GM19025 (cell line): Measurements from ENCODE around the gene PCK1.

Experiments
- ATAC-seq: cut with Tn5 transposase; IDR thresholded peaks from one replicate; pipeline ENCODE4 v1.9.1; 2021; ENCODE audit warnings: mild to moderate bottlenecking, low read depth, moderate library complexity; ENCODE audit not compliant: unreplicated experiment

Gene PCK1

GRCh38 chr20:57574954-57575353 is 14.0 kb downstream of the PCK1 start:
- no peak for ATAC-seq

- ATAC-seq: no peak
Measured at GRCh38 chr20:57576002-57576401, 15.1 kb downstream of the PCK1 start.

- no peak for ATAC-seq
Measured at GRCh38 chr20:57576617-57577550, 16.0 kb downstream of the PCK1 start.

DNA sequence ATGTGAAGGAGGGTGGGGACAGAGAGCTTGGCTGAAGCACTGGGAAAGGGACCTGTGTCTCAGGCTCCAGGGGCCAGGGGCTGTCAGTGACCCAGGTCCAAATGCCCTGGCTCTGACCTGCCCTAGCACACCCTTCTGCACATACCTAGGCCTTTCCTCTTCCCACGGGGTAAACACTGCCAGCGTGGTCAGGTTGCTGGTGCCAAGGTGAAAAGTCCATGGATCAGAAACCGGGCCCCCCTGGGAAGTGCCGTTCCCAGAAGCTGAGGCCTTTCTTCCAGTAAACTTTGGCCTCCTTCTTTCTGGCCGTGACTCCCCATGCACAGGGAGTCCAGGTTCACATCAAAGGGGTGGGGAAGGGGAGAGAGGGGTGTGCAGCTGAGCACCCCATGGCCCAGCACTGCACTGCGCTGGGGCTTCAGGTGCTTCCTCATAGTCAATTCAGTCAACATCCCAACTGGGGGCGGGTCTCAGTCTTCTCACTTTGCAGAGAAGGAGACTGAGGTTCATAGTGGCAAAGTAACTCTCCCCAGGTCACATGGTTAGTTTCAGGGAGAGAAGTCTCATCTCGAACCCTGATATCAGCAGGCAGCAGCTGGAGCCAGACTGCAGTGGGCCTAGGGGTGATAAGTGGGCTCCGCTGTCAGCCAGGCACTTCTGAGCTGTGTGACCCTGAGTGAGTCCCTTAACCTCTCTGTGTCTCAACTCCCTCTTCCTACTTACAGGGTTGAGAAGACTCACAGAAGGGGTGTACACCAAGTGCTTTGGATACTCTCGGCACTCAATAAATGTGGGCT is 17.0 kb downstream of the PCK1 start:
- no peak for ATAC-seq

DNA sequence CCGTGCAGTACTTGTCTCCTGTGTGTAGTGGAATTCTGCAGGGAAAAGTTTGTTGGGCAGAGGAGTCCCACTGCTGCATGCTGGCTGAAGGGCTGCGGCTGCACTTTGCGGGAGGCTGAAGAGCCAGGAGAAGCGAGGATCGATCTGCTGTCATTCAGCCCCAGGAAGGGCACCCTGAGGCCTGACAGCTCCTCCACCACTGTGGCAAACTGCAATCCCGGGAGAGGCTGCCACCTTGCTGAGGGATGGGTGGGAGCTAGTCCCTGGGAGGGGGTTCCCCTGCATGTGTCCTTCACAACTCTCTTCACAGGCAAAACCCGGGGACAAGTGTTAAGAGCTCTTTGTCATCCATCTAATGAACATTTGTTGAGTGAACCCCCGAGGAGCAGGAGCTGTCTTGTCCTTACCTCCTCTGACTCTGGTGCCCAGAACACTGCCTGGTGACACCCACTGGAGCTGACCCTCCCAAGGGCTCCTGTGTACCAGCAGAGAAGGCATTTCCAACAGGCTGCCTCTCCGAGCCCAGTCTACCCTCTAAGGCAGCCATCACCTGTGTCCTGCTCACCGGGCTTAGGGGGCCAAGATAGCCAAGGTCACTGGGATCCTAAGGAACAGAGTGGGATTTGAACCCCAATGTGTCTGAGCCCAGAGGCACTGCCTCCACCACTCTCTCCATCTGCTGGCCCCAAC is 17.7 kb downstream of the PCK1 start:
- ATAC-seq: no peak

DNA sequence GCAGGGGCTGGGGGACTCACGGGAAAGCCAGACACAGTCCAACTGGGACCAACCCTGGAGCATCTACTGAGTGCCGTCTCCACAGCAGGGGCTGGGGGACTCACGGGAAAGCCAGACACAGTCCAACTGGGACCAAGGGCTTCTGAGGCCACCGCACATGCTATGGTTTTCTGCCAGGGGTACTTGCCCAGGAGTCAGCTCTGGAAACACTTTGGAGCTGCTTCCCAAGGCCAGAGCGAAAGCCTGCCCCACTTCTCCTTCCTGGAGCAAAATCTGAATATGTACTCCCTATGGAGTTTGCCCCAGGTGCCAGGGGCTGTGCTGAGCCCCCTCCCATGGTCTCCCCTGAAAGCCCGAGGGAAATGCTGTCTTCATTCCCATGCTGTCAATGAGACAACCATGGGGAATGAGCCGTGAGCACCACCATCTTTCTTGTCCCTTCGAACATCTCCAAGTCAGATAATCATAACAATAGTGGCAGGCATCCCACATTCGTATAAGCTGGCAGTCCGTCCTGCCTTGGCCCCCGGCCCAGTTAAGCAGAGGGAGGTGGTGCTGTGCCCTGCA is 18.5 kb downstream of the PCK1 start:
- ATAC-seq: no peak

DNA sequence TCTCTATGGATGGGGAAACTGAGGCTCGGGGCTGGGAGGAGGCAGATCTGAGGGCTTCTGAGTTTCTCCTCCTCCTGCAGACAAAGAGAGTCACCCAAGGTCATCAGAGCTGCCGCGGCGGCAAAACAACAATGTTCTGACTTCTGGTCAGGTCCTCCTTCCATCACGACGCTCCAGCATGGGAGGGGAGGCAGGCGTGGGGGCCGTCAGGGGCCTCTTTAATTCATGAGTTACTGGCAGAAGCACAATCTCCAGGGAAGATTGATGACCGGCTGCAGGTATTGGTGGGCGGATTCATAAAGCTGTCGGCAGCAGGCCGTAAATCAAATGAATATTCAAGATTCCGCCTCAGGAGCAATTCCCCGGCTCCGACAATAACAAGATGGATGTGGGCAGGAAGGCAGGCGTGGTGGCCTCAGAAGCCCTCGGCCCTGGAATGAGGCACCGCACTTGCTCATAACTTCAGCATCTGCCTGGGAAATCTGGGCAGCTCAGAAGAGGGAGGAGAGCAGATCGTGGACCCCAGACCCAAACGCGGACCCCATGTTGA is 19.1 kb downstream of the PCK1 start:
- ATAC-seq: no peak

GRCh38 chr20:57580478-57581201 is 19.7 kb downstream of the PCK1 start:
- ATAC-seq: no peak

DNA sequence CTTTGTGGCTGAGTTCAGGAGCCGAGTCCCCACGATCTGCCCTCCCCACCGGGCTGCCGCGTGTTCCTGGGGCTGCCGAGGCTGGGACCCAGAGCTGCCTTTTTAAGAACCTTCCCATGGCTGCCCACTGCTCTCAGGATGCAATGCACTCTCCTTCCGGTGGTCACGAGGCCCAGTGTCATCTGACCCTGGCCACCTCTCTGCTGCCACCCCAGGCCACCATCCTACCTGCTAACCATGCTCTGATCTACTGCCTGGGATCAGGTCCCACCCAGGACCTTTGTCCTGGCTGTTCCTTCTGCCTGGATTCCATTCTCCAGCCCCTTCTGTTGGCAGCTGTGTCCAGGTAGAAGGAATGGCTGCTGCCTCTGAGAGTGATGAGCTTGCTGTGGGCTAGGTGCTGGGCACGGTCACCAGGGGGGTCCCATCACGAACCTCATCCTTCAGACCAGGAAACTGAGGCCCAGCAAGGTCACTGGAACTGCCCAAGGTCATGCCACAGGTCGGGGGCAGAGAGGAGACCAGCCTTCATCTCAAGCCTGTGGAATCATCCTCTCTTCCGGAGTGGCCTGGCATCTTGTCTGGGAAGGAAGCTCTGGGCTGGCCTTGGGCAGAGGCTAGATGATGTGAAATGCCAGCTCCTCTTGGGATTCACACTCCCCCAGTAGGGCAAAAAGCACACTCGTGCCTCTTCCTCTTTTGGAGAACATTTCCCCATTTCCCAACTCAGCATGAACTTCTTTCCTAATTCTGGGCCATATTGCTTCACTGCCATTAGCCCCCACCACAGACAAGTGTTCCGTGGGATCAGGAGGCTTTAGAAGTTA is 20.5 kb downstream of the PCK1 start:
- no peak for ATAC-seq

- ATAC-seq: no peak
Measured at GRCh38 chr20:57582029-57582378, 21.1 kb downstream of the PCK1 start.

DNA sequence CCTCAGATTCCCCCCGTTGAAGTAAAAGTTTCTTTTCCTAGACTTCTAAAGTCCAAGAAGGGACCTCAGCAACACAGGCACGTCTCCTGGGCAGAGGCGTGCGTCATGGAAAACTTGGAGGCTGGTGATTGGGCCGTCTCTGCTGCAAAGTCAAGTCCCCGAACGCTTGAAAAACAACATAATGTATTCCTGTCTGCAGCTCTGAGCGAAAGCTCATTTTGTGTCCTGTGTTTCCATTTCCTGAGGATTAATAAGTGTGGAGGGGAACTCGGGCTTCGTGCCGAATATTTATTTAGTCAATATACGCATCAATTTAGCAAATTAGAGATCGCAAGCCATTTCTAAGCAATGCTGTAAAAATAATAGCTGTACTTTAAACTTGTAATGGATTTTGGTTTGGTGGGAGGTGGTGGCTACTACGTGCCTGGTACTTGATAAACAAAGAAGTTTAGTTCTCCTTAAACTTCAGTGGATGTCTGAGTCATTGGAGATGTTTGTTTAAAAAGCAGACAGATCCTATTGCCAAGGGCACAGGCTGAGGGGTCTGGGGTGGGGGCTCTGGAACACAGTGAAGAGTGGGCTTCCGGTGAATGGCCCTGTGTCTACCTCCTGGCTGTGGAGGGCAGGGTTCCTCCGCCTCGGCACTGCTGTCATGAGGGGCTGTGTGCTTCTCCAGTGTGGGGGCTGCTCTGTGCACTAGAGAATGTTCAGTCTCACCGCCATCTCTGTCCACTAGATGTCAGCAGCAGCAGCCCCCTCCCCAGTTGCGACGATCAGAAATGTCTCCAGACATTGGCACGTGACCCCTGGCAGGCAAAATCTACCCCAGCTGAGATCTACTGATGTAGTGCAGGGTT is 21.8 kb downstream of the PCK1 start:
- no peak for ATAC-seq

DNA sequence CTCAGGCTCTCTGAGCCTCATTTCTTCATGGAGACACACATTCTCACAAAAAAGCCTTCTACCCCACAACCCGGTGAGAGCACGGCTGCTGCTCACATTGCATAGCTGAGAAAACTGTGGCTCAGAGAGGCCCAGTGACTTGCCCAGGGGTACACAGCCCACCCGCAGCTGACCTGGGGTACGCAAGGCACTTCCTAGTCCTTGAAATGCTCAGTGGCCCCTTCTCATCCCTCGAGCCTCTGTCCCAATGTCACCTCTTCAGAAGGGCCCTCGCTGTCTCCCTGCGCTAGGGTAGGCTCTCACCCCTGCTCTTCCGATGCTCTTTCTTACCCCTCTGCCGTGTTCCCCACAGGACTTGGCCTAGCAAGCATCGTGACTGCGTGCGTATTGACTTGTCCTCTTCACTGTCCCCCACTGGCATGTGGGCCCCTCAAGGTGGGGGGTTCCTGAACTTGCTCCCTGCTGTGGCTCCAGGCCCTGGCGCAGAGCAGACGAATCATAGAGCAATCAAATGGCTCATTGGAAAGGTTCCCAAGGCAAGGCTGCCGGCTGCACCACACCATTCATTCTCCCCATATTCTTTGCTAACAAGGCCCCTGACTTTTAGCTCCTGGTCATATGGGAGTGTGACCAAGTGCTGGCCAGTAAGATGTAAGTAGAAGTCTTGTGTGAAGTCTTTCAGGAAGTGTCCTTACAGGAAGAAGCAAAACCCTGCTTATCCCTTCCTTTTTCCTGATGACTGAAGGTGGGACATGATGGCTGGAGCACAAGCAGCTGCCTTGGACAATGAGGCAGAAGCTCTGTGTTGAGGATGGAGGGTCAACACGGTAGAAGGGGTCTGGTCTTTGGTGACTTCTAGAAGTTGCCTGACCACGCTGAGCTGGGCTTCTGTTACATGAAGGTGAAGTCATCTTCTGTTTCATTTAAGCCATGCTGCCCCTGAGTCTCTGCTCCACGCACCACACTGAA is 22.7 kb downstream of the PCK1 start:
- no peak for ATAC-seq

GRCh38 chr20:57584768-57585461 is 24.0 kb downstream of the PCK1 start:
- ATAC-seq: no peak

DNA sequence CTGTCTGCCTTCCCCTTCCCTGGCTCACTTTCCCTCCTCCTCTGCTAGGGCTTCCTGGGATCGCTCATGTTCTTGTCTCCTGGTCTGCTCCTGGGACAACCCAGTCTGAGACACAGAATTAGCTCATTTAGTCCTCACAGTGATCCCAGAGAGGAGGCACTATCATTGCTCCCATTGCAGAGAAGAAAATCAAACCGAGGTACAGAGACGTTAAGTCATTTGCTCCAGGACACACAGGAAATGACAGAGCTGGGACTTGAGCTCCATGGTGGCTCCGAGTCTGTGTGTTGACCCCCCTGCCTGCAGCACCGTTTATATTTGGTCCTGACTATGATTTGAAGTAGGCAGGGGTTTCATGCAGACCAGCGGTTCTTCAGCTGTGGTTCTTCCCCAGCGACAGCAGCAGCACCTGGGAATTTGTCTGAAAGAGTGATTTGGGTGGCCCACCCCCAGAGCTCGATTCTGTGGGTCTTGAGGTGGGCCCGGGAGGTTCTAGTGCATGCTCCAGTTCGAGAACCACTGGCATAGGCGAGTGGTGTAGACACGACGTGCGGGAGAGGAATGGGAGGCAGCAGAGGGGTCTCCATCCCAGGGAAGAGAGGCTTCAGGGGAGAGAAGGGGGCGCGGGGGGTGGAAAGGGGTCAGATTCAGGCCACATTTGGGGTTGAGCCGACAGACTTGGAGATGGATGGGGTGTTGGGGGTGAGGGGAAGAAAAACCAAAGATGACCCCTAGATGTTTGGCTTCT is 24.7 kb downstream of the PCK1 start:
- ATAC-seq: no peak

DNA sequence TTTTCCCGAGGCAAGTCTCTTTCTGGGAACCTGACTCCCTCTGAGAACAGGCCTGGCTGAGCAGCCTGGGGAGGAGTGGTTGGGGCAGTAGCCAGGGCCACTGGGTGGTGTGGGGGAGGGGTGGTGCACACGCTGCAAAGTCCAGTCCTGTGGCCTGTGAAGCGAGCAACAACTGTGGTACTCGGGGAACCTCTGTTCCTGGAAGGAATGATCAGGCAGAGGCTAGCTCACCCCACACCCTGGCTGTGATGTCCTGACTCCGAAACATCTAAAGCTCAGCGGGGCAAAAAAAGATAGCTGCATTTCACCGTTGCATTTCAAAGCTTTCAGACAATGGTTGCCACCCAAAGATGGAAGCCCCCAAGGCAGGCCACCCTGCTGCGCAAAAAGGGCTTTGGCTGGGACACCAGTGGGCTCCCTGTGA is 25.5 kb downstream of the PCK1 start:
- ATAC-seq: no peak

DNA sequence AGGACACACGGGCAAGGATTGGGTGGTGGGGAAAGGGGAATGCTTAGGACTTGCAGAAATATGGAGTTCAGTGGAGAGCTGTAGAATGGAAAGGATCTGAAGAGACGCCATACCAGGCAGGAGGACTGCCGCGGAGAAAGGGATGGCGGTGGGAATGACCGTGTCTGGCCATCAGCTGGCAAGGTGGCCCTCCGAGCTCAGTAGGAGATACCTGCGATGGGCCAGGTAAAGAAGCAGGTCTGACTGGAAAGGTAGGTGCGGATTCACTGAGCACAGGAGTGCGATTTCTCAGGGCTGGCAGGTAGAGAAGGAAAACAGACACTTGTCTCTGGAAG is 26.0 kb downstream of the PCK1 start:
- no peak for ATAC-seq
